Activated T-helper 1 cell treated with anti-CD3 and anti-CD28 coated beads, Interleukin-2, amount 50 U/mL, for 16 hours (primary cell): Measurements from ENCODE around the gene ATXN10.
"Not testable (repeated sequence)": the region's sequence is repeated elsewhere in the genome, so short reads cannot be mapped to it uniquely, and the experiment has no call there.

Experiments
- DNase-seq, 2 donors: peaks; one replicate each; pipeline ENCODE4 v3.0.0-alpha.2; 2020; ENCODE audit warnings: low read depth in 1 of 2, low spot score in 1 of 2

The ATXN10 gene

GRCh38 chr22:45642986-45643385 lies 28.6 kb upstream of the ATXN10 start:
- DNase-seq, result no peak

- no peak for DNase-seq
Measured at GRCh38 chr22:45644714-45645113, 26.9 kb upstream of the ATXN10 start.

- DNase-seq, result no peak
Measured at GRCh38 chr22:45645150-45645525, 26.5 kb upstream of the ATXN10 start.

- peak; percentile 67 to 68 for DNase-seq
Measured at GRCh38 chr22:45645526-45646414, 25.9 kb upstream of the ATXN10 start.

- DNase-seq, result no peak
Measured at GRCh38 chr22:45647532-45648225, 24.0 kb upstream of the ATXN10 start.

- no peak for DNase-seq
Measured at GRCh38 chr22:45648301-45649117, 23.1 kb upstream of the ATXN10 start.

GRCh38 chr22:45649809-45650208 lies 21.8 kb upstream of the ATXN10 start:
- DNase-seq, result no peak

- no peak for DNase-seq
Measured at GRCh38 chr22:45650721-45651120, 20.9 kb upstream of the ATXN10 start.

GRCh38 chr22:45651931-45652528 lies 19.6 kb upstream of the ATXN10 start:
- no peak for DNase-seq

GRCh38 chr22:45656577-45656976 lies 15.1 kb upstream of the ATXN10 start:
- no peak for DNase-seq

- no peak for DNase-seq
Measured at GRCh38 chr22:45657701-45658100, 13.9 kb upstream of the ATXN10 start.

- no peak for DNase-seq
Measured at GRCh38 chr22:45664136-45664646, 7.4 kb upstream of the ATXN10 start.

GRCh38 chr22:45667486-45667885 lies 4.1 kb upstream of the ATXN10 start:
- DNase-seq, result no peak

GRCh38 chr22:45670363-45670762 lies 1.3 kb upstream of the ATXN10 start:
- not testable (repeated sequence) for DNase-seq

GRCh38 chr22:45670981-45671782 lies 452 bp upstream of the ATXN10 start:
- no peak for DNase-seq

GRCh38 chr22:45672564-45673481 lies 1.2 kb downstream of the ATXN10 start:
- DNase-seq, result no peak

GRCh38 chr22:45673482-45674175 lies 2.0 kb downstream of the ATXN10 start:
- no peak for DNase-seq

GRCh38 chr22:45676024-45676423 lies 4.4 kb downstream of the ATXN10 start:
- no peak for DNase-seq
